ENCODE data around the gene GPC3. TPM values are rescaled to one million over a fixed set of nuclear protein-coding genes. Genes with fewer than 3 reads are reported as not detected.

The GPC3 gene
- total RNA-seq, 1 donor = not detected

GRCh38 chrX:133550665-133551485 is 434.5 kb downstream of the GPC3 start:
- Histone ChIP-seq H3K4me1 (ENCODE audit: insufficient read depth, low read length) (no peaks in the 10 kb centered on the region), H3K4me3 (ENCODE audit: insufficient read depth, low read length) (no peak overlapping the region), H3K27me3 (ENCODE audit: insufficient read depth, low read length) (peaks cover 3% of the 10 kb centered on the region), H3K36me3 (ENCODE audit: insufficient read depth, low read length) (no peaks in the 10 kb centered on the region), H2AFZ (ENCODE audit: low read length) (no peak overlapping the region), H3K79me2 (ENCODE audit: insufficient read depth, low read length) (no peaks in the 10 kb centered on the region), H4K20me1 (ENCODE audit: insufficient read depth, low read length) (no peaks in the 10 kb centered on the region), H3K9me3 (ENCODE audit: low read depth, low read length) (peaks cover 4% of the 10 kb centered on the region), H3K27ac (ENCODE audit: low read depth, low read length) (no peak overlapping the region), H3K4me2 (ENCODE audit: insufficient read depth, low read length) (no peak overlapping the region)
- TF ChIP-seq, protein P1, sequence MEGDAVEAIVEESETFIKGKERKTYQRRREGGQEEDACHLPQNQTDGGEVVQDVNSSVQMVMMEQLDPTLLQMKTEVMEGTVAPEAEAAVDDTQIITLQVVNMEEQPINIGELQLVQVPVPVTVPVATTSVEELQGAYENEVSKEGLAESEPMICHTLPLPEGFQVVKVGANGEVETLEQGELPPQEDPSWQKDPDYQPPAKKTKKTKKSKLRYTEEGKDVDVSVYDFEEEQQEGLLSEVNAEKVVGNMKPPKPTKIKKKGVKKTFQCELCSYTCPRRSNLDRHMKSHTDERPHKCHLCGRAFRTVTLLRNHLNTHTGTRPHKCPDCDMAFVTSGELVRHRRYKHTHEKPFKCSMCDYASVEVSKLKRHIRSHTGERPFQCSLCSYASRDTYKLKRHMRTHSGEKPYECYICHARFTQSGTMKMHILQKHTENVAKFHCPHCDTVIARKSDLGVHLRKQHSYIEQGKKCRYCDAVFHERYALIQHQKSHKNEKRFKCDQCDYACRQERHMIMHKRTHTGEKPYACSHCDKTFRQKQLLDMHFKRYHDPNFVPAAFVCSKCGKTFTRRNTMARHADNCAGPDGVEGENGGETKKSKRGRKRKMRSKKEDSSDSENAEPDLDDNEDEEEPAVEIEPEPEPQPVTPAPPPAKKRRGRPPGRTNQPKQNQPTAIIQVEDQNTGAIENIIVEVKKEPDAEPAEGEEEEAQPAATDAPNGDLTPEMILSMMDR (IDR thresholded peaks at IDR 0.05; ENCODE audit: extremely low read depth, low read depth, low read length) = no peak
- DNase-seq (ENCODE audit: insufficient read length, low spot score, missing footprints) = no peak

- H3K27ac ChIP-seq (ENCODE audit: low read depth, low read length) = no peak overlapping the region
- no peaks in the 10 kb centered on the region for H3K79me2 ChIP-seq (ENCODE audit: insufficient read depth, low read length)
- peaks cover 3% of the 10 kb centered on the region for H3K27me3 ChIP-seq (ENCODE audit: insufficient read depth, low read length)
- H3K4me1 ChIP-seq (ENCODE audit: insufficient read depth, low read length) = no peaks in the 10 kb centered on the region
- no peak overlapping the region for H2AFZ ChIP-seq (ENCODE audit: low read length)
- DNase-seq (ENCODE audit: insufficient read length, low spot score, missing footprints) = no peak
- TF ChIP-seq, protein P1 (IDR thresholded peaks at IDR 0.05; ENCODE audit: extremely low read depth, low read depth, low read length) = no peak
- no peak overlapping the region for H3K4me3 ChIP-seq (ENCODE audit: insufficient read depth, low read length)
- no peaks in the 10 kb centered on the region for H3K9me3 ChIP-seq (ENCODE audit: low read depth, low read length)
- H4K20me1 ChIP-seq (ENCODE audit: insufficient read depth, low read length) = no peaks in the 10 kb centered on the region
- no peak overlapping the region for H3K4me2 ChIP-seq (ENCODE audit: insufficient read depth, low read length)
- H3K36me3 ChIP-seq (ENCODE audit: insufficient read depth, low read length) = no peaks in the 10 kb centered on the region
These were observed 436.0 kb downstream of the GPC3 start for GRCh38 chrX:133549295-133549933.

GRCh38 chrX:133546441-133546840 is 439.0 kb downstream of the GPC3 start:
- no peak overlapping the region for H2AFZ ChIP-seq (ENCODE audit: low read length)
- peaks cover 3% of the 10 kb centered on the region for H3K27me3 ChIP-seq (ENCODE audit: insufficient read depth, low read length)
- no peaks in the 10 kb centered on the region for H3K4me1 ChIP-seq (ENCODE audit: insufficient read depth, low read length)
- H3K4me3 ChIP-seq (ENCODE audit: insufficient read depth, low read length) = no peak overlapping the region
- no peaks in the 10 kb centered on the region for H3K9me3 ChIP-seq (ENCODE audit: low read depth, low read length)
- no peaks in the 10 kb centered on the region for H3K79me2 ChIP-seq (ENCODE audit: insufficient read depth, low read length)
- no peaks in the 10 kb centered on the region for H3K36me3 ChIP-seq (ENCODE audit: insufficient read depth, low read length)
- H3K27ac ChIP-seq (ENCODE audit: low read depth, low read length) = no peak overlapping the region
- TF ChIP-seq, protein P1 (IDR thresholded peaks at IDR 0.05; ENCODE audit: extremely low read depth, low read depth, low read length) = no peak
- no peak for DNase-seq (ENCODE audit: insufficient read length, low spot score, missing footprints)
- H3K4me2 ChIP-seq (ENCODE audit: insufficient read depth, low read length) = no peak overlapping the region
- H4K20me1 ChIP-seq (ENCODE audit: insufficient read depth, low read length) = no peaks in the 10 kb centered on the region

GRCh38 chrX:133544778-133545177 is 440.6 kb downstream of the GPC3 start:
- Histone ChIP-seq H3K4me3 (ENCODE audit: insufficient read depth, low read length) (no peak overlapping the region), H4K20me1 (ENCODE audit: insufficient read depth, low read length) (no peaks in the 10 kb centered on the region), H3K27ac (ENCODE audit: low read depth, low read length) (no peak overlapping the region), H3K4me2 (ENCODE audit: insufficient read depth, low read length) (no peak overlapping the region), H3K4me1 (ENCODE audit: insufficient read depth, low read length) (no peaks in the 10 kb centered on the region), H3K9me3 (ENCODE audit: low read depth, low read length) (no peaks in the 10 kb centered on the region), H3K36me3 (ENCODE audit: insufficient read depth, low read length) (no peaks in the 10 kb centered on the region), H2AFZ (ENCODE audit: low read length) (no peak overlapping the region), H3K79me2 (ENCODE audit: insufficient read depth, low read length) (no peaks in the 10 kb centered on the region), H3K27me3 (ENCODE audit: insufficient read depth, low read length) (no peaks in the 10 kb centered on the region)
- no peak for DNase-seq (ENCODE audit: insufficient read length, low spot score, missing footprints)
- TF ChIP-seq, protein P1 (IDR thresholded peaks at IDR 0.05; ENCODE audit: extremely low read depth, low read depth, low read length) = no peak

Data from osteoblast (primary cell).